Measurements from ENCODE around the gene PLEKHD1. TPM values are rescaled to one million over a fixed set of nuclear protein-coding genes. Genes with fewer than 3 reads are reported as not detected.

Gene PLEKHD1
- total RNA-seq, 2 experiments from 2014 or later = 0.47 to 0.63 TPM

- Mint-ChIP-seq H3K27ac (no peak overlapping the region), H3K4me3 (no peak overlapping the region), H3K9me3 (no peaks in the 10 kb centered on the region), H3K4me1 (ENCODE audit: low read depth) (no peaks in the 10 kb centered on the region), H3K27me3 (peaks cover 45% of the 10 kb centered on the region), H3K36me3 (ENCODE audit: low read depth) (no peaks in the 10 kb centered on the region)
- ChIA-PET CTCF (no interaction called here), POLR2A (no interaction called here)
- H3K9me3 ChIP-seq (ENCODE audit: control insufficient read depth in 1 of 2, insufficient read depth in 1 of 2, low read length in 2 of 2) = no peaks in the 10 kb centered on the region
- H3K4me3 ChIP-seq (ENCODE audit: low read length) = no peak overlapping the region
- intact Hi-C loops (cut with DNase I, micrococcal nuclease) = no loop called here
- ATAC-seq (ENCODE audit: poor library complexity) (no peak), DNase-seq (no peak)
- no peak for TF ChIP-seq CTCF (IDR thresholded peaks at IDR 0.05)
- no peaks in the 10 kb centered on the region for H3K4me1 ChIP-seq (ENCODE audit: insufficient read depth, low read length)
- peaks cover 10 to 11% of the 10 kb centered on the region in 2 experiments for H3K27me3 ChIP-seq (ENCODE audit: control insufficient read depth in 1 of 2, insufficient read depth in 2 of 2, low read length in 2 of 2)
- H3K27ac ChIP-seq (ENCODE audit: low read depth in 1 of 2, low read length in 2 of 2) = no peak overlapping the region
- no peaks in the 10 kb centered on the region for H3K36me3 ChIP-seq (ENCODE audit: insufficient read depth, low read length)
These were observed 70.0 kb downstream of the PLEKHD1 start for GRCh38 chr14:69554500-69554899.

DNA sequence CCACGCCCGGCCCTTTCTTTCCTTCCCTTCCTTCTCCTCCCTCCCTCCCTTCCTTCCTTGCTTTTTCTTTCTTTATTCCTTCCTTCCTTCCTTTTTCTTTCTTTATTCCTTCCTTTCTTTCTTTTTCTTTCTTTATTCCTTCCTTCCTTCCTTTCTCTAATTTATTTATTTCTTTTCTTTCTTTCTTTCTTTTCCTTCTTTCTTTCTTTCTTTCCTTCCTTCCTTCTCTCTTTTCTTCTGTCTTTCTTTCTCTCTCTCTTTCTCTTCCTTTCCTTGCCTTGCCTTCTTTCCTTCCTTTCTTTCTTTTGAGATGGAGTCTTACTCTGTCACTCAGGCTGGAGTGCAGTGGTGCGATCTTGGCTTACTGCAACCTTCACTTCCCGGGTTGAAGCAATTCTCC, 74.2 kb downstream of the PLEKHD1 start:
- H3K27me3 ChIP-seq (ENCODE audit: control insufficient read depth in 1 of 2, insufficient read depth in 2 of 2, low read length in 2 of 2) = peaks cover 2 to 32% of the 10 kb centered on the region in 2 experiments
- TF ChIP-seq CTCF (IDR thresholded peaks at IDR 0.05) = no peak
- H3K27ac ChIP-seq (ENCODE audit: low read depth in 1 of 2, low read length in 2 of 2) = no peak overlapping the region
- CTCF ChIA-PET = no interaction called here
- no peak overlapping the region for H3K4me3 Mint-ChIP-seq
- DNase-seq (no peak), ATAC-seq (ENCODE audit: poor library complexity) (no peak)
- H3K4me1 Mint-ChIP-seq (ENCODE audit: low read depth) = no peaks in the 10 kb centered on the region
- H3K27me3 Mint-ChIP-seq = peaks cover 48% of the 10 kb centered on the region
- intact Hi-C loops (cut with DNase I, micrococcal nuclease) = no loop called here
- H3K9me3 Mint-ChIP-seq = no peaks in the 10 kb centered on the region
- H3K4me3 ChIP-seq (ENCODE audit: low read length) = no peak overlapping the region
- no peak overlapping the region for H3K27ac Mint-ChIP-seq
- H3K36me3 Mint-ChIP-seq (ENCODE audit: low read depth) = no peaks in the 10 kb centered on the region
- H3K4me1 ChIP-seq (ENCODE audit: insufficient read depth, low read length) = no peaks in the 10 kb centered on the region
- H3K9me3 ChIP-seq (ENCODE audit: control insufficient read depth in 1 of 2, insufficient read depth in 1 of 2, low read length in 2 of 2) = no peaks in the 10 kb centered on the region
- POLR2A ChIA-PET = no interaction called here
- no peaks in the 10 kb centered on the region for H3K36me3 ChIP-seq (ENCODE audit: insufficient read depth, low read length)

DNA sequence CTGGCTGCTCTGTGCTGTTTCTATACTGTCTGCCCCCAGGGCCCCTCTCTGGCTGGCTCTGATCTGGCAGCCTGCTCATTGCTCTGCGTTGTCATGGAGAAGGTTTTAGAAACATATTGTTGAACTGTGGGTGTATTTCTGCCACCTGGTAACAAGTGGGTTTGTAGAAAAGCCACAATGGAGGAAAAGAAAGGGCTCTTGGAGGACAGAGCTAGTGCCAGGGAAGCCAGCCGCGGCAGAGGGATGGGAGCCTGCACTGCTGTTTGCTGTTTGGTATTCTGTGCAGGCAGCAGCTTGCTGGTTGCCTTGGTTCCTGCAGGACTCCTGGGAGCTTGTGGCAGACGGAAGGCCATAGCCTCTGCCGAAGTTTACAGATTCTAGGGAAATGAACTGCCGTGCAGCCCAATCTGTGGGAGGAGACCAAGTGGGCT, 75.1 kb downstream of the PLEKHD1 start:
- Histone ChIP-seq H3K27ac (ENCODE audit: low read depth in 1 of 2, low read length in 2 of 2) (no peak overlapping the region), H3K27me3 (ENCODE audit: control insufficient read depth in 1 of 2, insufficient read depth in 2 of 2, low read length in 2 of 2) (peaks cover 4 to 32% of the 10 kb centered on the region in 2 experiments), H3K4me1 (ENCODE audit: insufficient read depth, low read length) (no peaks in the 10 kb centered on the region), H3K9me3 (ENCODE audit: control insufficient read depth in 1 of 2, insufficient read depth in 1 of 2, low read length in 2 of 2) (no peaks in the 10 kb centered on the region), H3K4me3 (ENCODE audit: low read length) (no peak overlapping the region), H3K36me3 (ENCODE audit: insufficient read depth, low read length) (no peaks in the 10 kb centered on the region)
- Mint-ChIP-seq H3K4me3 (no peak overlapping the region), H3K4me1 (ENCODE audit: low read depth) (no peaks in the 10 kb centered on the region), H3K27ac (no peak overlapping the region), H3K36me3 (ENCODE audit: low read depth) (no peaks in the 10 kb centered on the region), H3K9me3 (no peaks in the 10 kb centered on the region), H3K27me3 (peaks cover 52% of the 10 kb centered on the region)
- intact Hi-C loops (cut with DNase I, micrococcal nuclease) = no loop called here
- POLR2A ChIA-PET = no interaction called here
- TF ChIP-seq CTCF (IDR thresholded peaks at IDR 0.05) = no peak
- DNase-seq (no peak), ATAC-seq (ENCODE audit: poor library complexity) (no peak)
- CTCF ChIA-PET = interaction anchor here (1.5 kb wide), 1 partner anchor 16 kb away, joined by 5 read pairs; no protein-coding TSS in a partner anchor
